GM23338 (cell line): ENCODE measurements around the gene SUV39H1. TPM values are rescaled to one million over a fixed set of nuclear protein-coding genes. Genes with fewer than 3 reads are reported as not detected.

Experiments used
- ATAC-seq: fragments of 200-7000 bp; cut with Tn5 transposase; 3 replicates; pipeline ENCODE4 v1.9.1; 2020
- DNase-seq: peaks from one replicate; pipeline ENCODE4 v3.0.0-alpha.2; 2015; ENCODE audit warnings: low spot score
- H2AFZ ChIP-seq: fragments of 200-600 bp; sonication (generic); 2 replicates; pipeline ENCODE4 v1.8.0; 2016; ENCODE audit warnings: antibody characterized with exemption, mild to moderate bottlenecking, moderate library complexity
- H3F3A ChIP-seq: fragments of 200-600 bp; sonication (generic); replicated peaks from 2 replicates; pipeline ENCODE4 v1.8.0; 2017; ENCODE audit warnings: antibody characterized with exemption, mixed run types, low read depth
- H3K27ac ChIP-seq: fragments of 200-600 bp; sonication (generic); 2 replicates; pipeline ENCODE4 v1.6.1; 2016; ENCODE audit warnings: low read depth
- H3K27me3 ChIP-seq: fragments of 200-600 bp; sonication (generic); 2 replicates; pipeline ENCODE4 v1.8.0; 2016; ENCODE audit warnings: mild to moderate bottlenecking, mixed run types, moderate library complexity; ENCODE audit not compliant: insufficient read depth
- H3K36me3 ChIP-seq: fragments of 200-600 bp; sonication (generic); 2 replicates; pipeline ENCODE4 v1.8.0; 2016; ENCODE audit warnings: mild to moderate bottlenecking; ENCODE audit not compliant: insufficient read depth
- H3K4me1 ChIP-seq: fragments of 200-600 bp; sonication (generic); 2 replicates; pipeline ENCODE4 v1.8.0; 2016; ENCODE audit warnings: mild to moderate bottlenecking, moderate library complexity; ENCODE audit not compliant: insufficient read depth
- H3K4me2 ChIP-seq: fragments of 200-600 bp; sonication (generic); 2 replicates; pipeline ENCODE4 v1.7.1; 2017; ENCODE audit warnings: mixed run types
- H3K4me3 ChIP-seq: fragments of 200-600 bp; sonication (generic); 2 replicates; pipeline ENCODE4 v1.6.1; 2016; ENCODE audit warnings: mixed run types
- H3K79me2 ChIP-seq: fragments of 200-600 bp; sonication (generic); replicated peaks from 2 replicates; pipeline ENCODE4 v1.8.0; 2017; ENCODE audit warnings: mild to moderate bottlenecking; ENCODE audit not compliant: insufficient read depth
- H3K9me2 ChIP-seq: fragments of 200-600 bp; sonication (generic); 2 replicates; pipeline ENCODE4 v1.8.0; 2017; ENCODE audit not compliant: insufficient read depth
- H4K20me1 ChIP-seq: fragments of 200-600 bp; sonication (generic); replicated peaks from 2 replicates; pipeline ENCODE4 v1.8.0; 2017; ENCODE audit warnings: mild to moderate bottlenecking; ENCODE audit not compliant: insufficient read depth
- H3K27ac Mint-ChIP-seq: 2 replicates; pipeline ENCODE4 v1.8.0; 2020; ENCODE audit warnings: inconsistent platforms, mild to moderate bottlenecking, moderate library complexity, mixed read lengths
- H3K27me3 Mint-ChIP-seq: 3 replicates; pipeline ENCODE4 v1.8.0; 2022; ENCODE audit warnings: low read depth, mild to moderate bottlenecking, moderate library complexity, mixed read lengths, inconsistent platforms; ENCODE audit not compliant: insufficient read depth, poor library complexity
- H3K36me3 Mint-ChIP-seq: 3 replicates; pipeline ENCODE4 v1.8.0; 2021; ENCODE audit warnings: low read depth, mild to moderate bottlenecking, inconsistent platforms, moderate library complexity, mixed read lengths
- H3K4me1 Mint-ChIP-seq: 3 replicates; pipeline ENCODE4 v1.8.0; 2020; ENCODE audit warnings: mild to moderate bottlenecking, inconsistent platforms, mixed read lengths
- H3K4me3 Mint-ChIP-seq: 3 replicates; pipeline ENCODE4 v1.8.0; 2021; ENCODE audit warnings: moderate library complexity, mild to moderate bottlenecking, inconsistent platforms, mixed read lengths
- H3K9me3 Mint-ChIP-seq: 3 replicates; pipeline ENCODE4 v1.8.0; 2020; ENCODE audit warnings: moderate library complexity, mild to moderate bottlenecking, inconsistent platforms, mixed read lengths
- CREB1 ChIP-seq: fragments of 250-450 bp; sonication (Bioruptor Pico); IDR thresholded peaks from 2 replicates; pipeline ENCODE4 v1.5.0; 2020; ENCODE audit warnings: low read depth, mild to moderate bottlenecking, moderate library complexity
- EZH2 ChIP-seq: fragments of 200-600 bp; sonication (generic); IDR thresholded peaks from one replicate; pipeline ENCODE4 v1.8.0; 2017; ENCODE audit warnings: antibody characterized with exemption, mild to moderate bottlenecking, low read depth; ENCODE audit not compliant: unreplicated experiment
- EZH2phosphoT487 ChIP-seq: fragments of 200-600 bp; sonication (generic); IDR thresholded peaks from one replicate; pipeline ENCODE4 v1.8.1; 2018; ENCODE audit warnings: antibody characterized with exemption; ENCODE audit not compliant: unreplicated experiment
- JUNB ChIP-seq: IDR thresholded peaks from one replicate; pipeline ENCODE4 v1.6.1; 2016; ENCODE audit warnings: antibody characterized with exemption; ENCODE audit not compliant: unreplicated experiment
- NANOG ChIP-seq: IDR thresholded peaks from 2 replicates; pipeline ENCODE4 v1.6.1; 2016; ENCODE audit warnings: antibody characterized with exemption, borderline replicate concordance
- POLR2AphosphoS5 ChIP-seq: IDR thresholded peaks from 2 replicates; pipeline ENCODE4 v1.6.1; 2016; ENCODE audit warnings: antibody characterized with exemption, low read depth
- STAT1 ChIP-seq: IDR thresholded peaks from one replicate; pipeline ENCODE4 v1.6.1; 2016; ENCODE audit warnings: antibody characterized with exemption; ENCODE audit not compliant: unreplicated experiment
- ZNF114 ChIP-seq: fragments of 250-450 bp; sonication (Bioruptor Pico); IDR thresholded peaks from 2 replicates; pipeline ENCODE4 v1.5.0; 2020; ENCODE audit warnings: mild to moderate bottlenecking, moderate library complexity
- ZNF331 ChIP-seq: fragments of 250-450 bp; sonication (Bioruptor Pico); IDR thresholded peaks from 2 replicates; pipeline ENCODE4 v1.5.0; 2020; ENCODE audit warnings: low read depth, mild to moderate bottlenecking, moderate library complexity
- polyA plus RNA-seq: library from polyadenylated mRNA; unstranded; fragments of >200 nt; fragmentation: Nextera tagmentation; extraction: Ambion mirVana; gene quantifications from 2 replicates; pipeline ENCODE4 v1.2.1, GENCODE V29; 2016
- total RNA-seq: library from RNA; depleted of rRNA; stranded (reverse); fragments of >200 nt; shearing (Covaris generic); gene quantifications from 2 replicates; pipeline ENCODE4 v1.2.3, GENCODE V29; 2014
- TF ChIP-seq, protein P1 (sequence below), 2 experiments: fragments of 200-600 bp in 1 of 2; sonication (generic) in 1 of 2; conservative IDR thresholded peaks; 2 replicates each; pipeline versions ENCODE4 v1.5.1 to v1.6.1; 2016 to 2017; ENCODE audit warnings: antibody characterized with exemption in 2 of 2, low read depth in 2 of 2, mild to moderate bottlenecking in 2 of 2, moderate library complexity in 1 of 2
- TF ChIP-seq, protein P2 (sequence below): IDR thresholded peaks from one replicate; pipeline ENCODE4 v1.6.1; 2018; ENCODE audit warnings: antibody characterized with exemption; ENCODE audit not compliant: unreplicated experiment
- TF ChIP-seq, protein P3 (sequence below): IDR thresholded peaks from 2 replicates; pipeline ENCODE4 v1.6.1; 2016; ENCODE audit warnings: antibody characterized with exemption
- TF ChIP-seq, protein P4 (sequence below): fragments of 250-450 bp; sonication (Bioruptor Pico); IDR thresholded peaks from 2 replicates; pipeline ENCODE4 v1.5.0; 2020; ENCODE audit warnings: mild to moderate bottlenecking, moderate library complexity

SUV39H1 gene
- total and polyA plus RNA-seq, 2 experiments from 2014 or later: 9.5 to 15.2 TPM

DNA sequence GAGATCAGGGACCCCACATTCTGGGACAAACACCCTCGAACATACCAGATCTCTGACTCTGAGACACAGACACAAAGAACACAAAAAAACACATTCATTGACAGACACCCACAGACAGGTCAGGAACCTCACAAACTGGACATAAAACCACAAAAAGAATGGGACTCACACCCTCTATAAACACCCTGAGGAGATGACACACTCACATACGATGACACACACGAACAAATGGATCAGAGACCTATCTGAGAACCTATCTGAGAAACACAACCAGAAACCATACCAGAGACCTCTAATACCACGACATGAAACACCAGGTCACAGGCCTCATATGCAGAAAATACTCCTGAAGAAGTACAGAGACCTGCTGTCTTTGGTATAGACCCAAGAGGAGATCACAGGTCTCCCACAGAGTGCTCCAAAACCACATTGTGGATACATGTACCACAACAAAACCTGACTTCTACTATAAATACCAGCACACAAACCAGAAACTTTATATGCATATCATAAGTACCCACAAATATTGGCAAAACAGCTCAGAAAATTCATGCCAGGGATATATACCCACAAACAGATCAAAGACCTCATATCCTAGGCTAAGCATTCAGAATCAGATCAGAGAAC lies 19.5 kb downstream of the SUV39H1 start:
- Histone ChIP-seq H3F3A (no peaks in the 10 kb centered on the region), H3K4me1 (no peaks in the 10 kb centered on the region), H3K27ac (no peak overlapping the region), H3K4me3 (no peak overlapping the region), H3K9me2 (no peaks in the 10 kb centered on the region), H4K20me1 (no peaks in the 10 kb centered on the region), H2AFZ (no peak overlapping the region), H3K36me3 (no peaks in the 10 kb centered on the region), H3K4me2 (no peak overlapping the region), H3K79me2 (no peaks in the 10 kb centered on the region), H3K27me3 (peaks cover 9% of the 10 kb centered on the region; the same call in 1 of the 2 replicates)
- Mint-ChIP-seq H3K36me3 (no peaks in the 10 kb centered on the region), H3K4me3 (no peak overlapping the region), H3K4me1 (no peaks in the 10 kb centered on the region), H3K27ac (no peak overlapping the region), H3K27me3 (peaks cover 5% of the 10 kb centered on the region), H3K9me3 (no peaks in the 10 kb centered on the region)
- DNase-seq: no peak
- no peak for ATAC-seq
- no peak for TF ChIP-seq EZH2phosphoT487
- TF ChIP-seq, protein P1, sequence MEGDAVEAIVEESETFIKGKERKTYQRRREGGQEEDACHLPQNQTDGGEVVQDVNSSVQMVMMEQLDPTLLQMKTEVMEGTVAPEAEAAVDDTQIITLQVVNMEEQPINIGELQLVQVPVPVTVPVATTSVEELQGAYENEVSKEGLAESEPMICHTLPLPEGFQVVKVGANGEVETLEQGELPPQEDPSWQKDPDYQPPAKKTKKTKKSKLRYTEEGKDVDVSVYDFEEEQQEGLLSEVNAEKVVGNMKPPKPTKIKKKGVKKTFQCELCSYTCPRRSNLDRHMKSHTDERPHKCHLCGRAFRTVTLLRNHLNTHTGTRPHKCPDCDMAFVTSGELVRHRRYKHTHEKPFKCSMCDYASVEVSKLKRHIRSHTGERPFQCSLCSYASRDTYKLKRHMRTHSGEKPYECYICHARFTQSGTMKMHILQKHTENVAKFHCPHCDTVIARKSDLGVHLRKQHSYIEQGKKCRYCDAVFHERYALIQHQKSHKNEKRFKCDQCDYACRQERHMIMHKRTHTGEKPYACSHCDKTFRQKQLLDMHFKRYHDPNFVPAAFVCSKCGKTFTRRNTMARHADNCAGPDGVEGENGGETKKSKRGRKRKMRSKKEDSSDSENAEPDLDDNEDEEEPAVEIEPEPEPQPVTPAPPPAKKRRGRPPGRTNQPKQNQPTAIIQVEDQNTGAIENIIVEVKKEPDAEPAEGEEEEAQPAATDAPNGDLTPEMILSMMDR (conservative IDR thresholded peaks at IDR 0.05; ENCODE audit: low read depth in 2 of 2): no peak
- TF ChIP-seq EZH2: no peak
- TF ChIP-seq, protein P2, sequence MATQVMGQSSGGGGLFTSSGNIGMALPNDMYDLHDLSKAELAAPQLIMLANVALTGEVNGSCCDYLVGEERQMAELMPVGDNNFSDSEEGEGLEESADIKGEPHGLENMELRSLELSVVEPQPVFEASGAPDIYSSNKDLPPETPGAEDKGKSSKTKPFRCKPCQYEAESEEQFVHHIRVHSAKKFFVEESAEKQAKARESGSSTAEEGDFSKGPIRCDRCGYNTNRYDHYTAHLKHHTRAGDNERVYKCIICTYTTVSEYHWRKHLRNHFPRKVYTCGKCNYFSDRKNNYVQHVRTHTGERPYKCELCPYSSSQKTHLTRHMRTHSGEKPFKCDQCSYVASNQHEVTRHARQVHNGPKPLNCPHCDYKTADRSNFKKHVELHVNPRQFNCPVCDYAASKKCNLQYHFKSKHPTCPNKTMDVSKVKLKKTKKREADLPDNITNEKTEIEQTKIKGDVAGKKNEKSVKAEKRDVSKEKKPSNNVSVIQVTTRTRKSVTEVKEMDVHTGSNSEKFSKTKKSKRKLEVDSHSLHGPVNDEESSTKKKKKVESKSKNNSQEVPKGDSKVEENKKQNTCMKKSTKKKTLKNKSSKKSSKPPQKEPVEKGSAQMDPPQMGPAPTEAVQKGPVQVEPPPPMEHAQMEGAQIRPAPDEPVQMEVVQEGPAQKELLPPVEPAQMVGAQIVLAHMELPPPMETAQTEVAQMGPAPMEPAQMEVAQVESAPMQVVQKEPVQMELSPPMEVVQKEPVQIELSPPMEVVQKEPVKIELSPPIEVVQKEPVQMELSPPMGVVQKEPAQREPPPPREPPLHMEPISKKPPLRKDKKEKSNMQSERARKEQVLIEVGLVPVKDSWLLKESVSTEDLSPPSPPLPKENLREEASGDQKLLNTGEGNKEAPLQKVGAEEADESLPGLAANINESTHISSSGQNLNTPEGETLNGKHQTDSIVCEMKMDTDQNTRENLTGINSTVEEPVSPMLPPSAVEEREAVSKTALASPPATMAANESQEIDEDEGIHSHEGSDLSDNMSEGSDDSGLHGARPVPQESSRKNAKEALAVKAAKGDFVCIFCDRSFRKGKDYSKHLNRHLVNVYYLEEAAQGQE: no peak
- no peak for TF ChIP-seq NANOG
- no peak for TF ChIP-seq ZNF114 (CRISPR knock-in tag)
- TF ChIP-seq CREB1 (CRISPR knock-in tag): no peak
- TF ChIP-seq ZNF331 (CRISPR knock-in tag): no peak
- no peak for TF ChIP-seq POLR2AphosphoS5
- TF ChIP-seq, protein P3, sequence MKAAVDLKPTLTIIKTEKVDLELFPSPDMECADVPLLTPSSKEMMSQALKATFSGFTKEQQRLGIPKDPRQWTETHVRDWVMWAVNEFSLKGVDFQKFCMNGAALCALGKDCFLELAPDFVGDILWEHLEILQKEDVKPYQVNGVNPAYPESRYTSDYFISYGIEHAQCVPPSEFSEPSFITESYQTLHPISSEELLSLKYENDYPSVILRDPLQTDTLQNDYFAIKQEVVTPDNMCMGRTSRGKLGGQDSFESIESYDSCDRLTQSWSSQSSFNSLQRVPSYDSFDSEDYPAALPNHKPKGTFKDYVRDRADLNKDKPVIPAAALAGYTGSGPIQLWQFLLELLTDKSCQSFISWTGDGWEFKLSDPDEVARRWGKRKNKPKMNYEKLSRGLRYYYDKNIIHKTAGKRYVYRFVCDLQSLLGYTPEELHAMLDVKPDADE: no peak
- TF ChIP-seq, protein P4, sequence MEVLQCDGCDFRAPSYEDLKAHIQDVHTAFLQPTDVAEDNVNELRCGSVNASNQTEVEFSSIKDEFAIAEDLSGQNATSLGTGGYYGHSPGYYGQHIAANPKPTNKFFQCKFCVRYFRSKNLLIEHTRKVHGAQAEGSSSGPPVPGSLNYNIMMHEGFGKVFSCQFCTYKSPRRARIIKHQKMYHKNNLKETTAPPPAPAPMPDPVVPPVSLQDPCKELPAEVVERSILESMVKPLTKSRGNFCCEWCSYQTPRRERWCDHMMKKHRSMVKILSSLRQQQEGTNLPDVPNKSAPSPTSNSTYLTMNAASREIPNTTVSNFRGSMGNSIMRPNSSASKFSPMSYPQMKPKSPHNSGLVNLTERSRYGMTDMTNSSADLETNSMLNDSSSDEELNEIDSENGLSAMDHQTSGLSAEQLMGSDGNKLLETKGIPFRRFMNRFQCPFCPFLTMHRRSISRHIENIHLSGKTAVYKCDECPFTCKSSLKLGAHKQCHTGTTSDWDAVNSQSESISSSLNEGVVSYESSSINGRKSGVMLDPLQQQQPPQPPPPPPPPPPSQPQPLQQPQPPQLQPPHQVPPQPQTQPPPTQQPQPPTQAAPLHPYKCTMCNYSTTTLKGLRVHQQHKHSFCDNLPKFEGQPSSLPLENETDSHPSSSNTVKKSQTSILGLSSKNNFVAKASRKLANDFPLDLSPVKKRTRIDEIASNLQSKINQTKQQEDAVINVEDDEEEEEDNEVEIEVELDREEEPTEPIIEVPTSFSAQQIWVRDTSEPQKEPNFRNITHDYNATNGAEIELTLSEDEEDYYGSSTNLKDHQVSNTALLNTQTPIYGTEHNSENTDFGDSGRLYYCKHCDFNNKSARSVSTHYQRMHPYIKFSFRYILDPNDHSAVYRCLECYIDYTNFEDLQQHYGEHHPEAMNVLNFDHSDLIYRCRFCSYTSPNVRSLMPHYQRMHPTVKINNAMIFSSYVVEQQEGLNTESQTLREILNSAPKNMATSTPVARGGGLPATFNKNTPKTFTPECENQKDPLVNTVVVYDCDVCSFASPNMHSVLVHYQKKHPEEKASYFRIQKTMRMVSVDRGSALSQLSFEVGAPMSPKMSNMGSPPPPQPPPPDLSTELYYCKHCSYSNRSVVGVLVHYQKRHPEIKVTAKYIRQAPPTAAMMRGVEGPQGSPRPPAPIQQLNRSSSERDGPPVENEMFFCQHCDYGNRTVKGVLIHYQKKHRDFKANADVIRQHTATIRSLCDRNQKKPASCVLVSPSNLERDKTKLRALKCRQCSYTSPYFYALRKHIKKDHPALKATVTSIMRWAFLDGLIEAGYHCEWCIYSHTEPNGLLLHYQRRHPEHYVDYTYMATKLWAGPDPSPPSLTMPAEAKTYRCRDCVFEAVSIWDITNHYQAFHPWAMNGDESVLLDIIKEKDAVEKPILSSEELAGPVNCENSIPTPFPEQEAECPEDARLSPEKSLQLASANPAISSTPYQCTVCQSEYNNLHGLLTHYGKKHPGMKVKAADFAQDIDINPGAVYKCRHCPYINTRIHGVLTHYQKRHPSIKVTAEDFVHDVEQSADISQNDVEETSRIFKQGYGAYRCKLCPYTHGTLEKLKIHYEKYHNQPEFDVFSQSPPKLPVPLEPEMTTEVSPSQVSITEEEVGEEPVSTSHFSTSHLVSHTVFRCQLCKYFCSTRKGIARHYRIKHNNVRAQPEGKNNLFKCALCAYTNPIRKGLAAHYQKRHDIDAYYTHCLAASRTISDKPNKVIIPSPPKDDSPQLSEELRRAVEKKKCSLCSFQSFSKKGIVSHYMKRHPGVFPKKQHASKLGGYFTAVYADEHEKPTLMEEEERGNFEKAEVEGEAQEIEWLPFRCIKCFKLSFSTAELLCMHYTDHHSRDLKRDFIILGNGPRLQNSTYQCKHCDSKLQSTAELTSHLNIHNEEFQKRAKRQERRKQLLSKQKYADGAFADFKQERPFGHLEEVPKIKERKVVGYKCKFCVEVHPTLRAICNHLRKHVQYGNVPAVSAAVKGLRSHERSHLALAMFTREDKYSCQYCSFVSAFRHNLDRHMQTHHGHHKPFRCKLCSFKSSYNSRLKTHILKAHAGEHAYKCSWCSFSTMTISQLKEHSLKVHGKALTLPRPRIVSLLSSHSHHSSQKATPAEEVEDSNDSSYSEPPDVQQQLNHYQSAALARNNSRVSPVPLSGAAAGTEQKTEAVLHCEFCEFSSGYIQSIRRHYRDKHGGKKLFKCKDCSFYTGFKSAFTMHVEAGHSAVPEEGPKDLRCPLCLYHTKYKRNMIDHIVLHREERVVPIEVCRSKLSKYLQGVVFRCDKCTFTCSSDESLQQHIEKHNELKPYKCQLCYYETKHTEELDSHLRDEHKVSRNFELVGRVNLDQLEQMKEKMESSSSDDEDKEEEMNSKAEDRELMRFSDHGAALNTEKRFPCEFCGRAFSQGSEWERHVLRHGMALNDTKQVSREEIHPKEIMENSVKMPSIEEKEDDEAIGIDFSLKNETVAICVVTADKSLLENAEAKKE (CRISPR knock-in tag): no peak
- no peak for TF ChIP-seq STAT1
- no peak for TF ChIP-seq JUNB
